WTC11 (cell line): ENCODE data around the gene TTC24.

Experiments
- AR ChIP-seq: fragments of 250-450 bp; sonication (Bioruptor Pico); IDR thresholded peaks from 2 replicates; pipeline ENCODE4 v1.9.0; 2021; ENCODE audit warnings: mild to moderate bottlenecking
- ELF4 ChIP-seq: sonication (generic); formaldehyde crosslinking; IDR thresholded peaks from 2 replicates; pipeline ENCODE4 v1.8.1; 2022; ENCODE audit warnings: low read depth, mild to moderate bottlenecking, moderate library complexity, missing genetic modification reagents
- MAX ChIP-seq: sonication (generic); formaldehyde crosslinking; IDR thresholded peaks from 2 replicates; pipeline ENCODE4 v1.8.0; 2022; ENCODE audit warnings: mild to moderate bottlenecking, missing genetic modification reagents
- NR2C2 ChIP-seq: sonication (generic); formaldehyde crosslinking; IDR thresholded peaks from 2 replicates; pipeline ENCODE4 v1.8.0; 2022; ENCODE audit warnings: mild to moderate bottlenecking, missing genetic modification reagents
- ZNF219 ChIP-seq: sonication (generic); formaldehyde crosslinking; IDR thresholded peaks from 2 replicates; pipeline ENCODE4 v1.8.0; 2023; ENCODE audit warnings: missing genetic modification reagents, mild to moderate bottlenecking, borderline replicate concordance
- ZNF416 ChIP-seq: fragments of 250-450 bp; sonication (Bioruptor Pico); IDR thresholded peaks from 2 replicates; pipeline ENCODE4 v1.9.0; 2021; ENCODE audit warnings: mild to moderate bottlenecking, inconsistent platforms

- TF ChIP-seq MAX (CRISPR knock-in tag) (no peak), ZNF219 (CRISPR knock-in tag) (no peak), NR2C2 (no peak), ELF4 (CRISPR knock-in tag) (no peak), AR (no peak), ZNF416 (no peak)
These were observed 34.9 kb upstream of the TTC24 start for GRCh38 chr1:156544592-156545102.
